Heart left ventricle (tissue), 16 donors: ENCODE measurements around the gene CFL1. TPM values are rescaled to one million over a fixed set of nuclear protein-coding genes. Genes with fewer than 3 reads are reported as not detected.

ENCODE experiments used
- ATAC-seq, 4 donors: fragments of 200-7000 bp; cut with Tn5 transposase; one replicate each; pipeline ENCODE4 v1.9.1; 2020 to 2022; ENCODE audit warnings: moderate library complexity in 4 of 4, mild to moderate bottlenecking in 3 of 4, moderate number of reproducible peaks in 1 of 4
- DNase-seq, 5 donors: peaks; one replicate each; pipeline ENCODE4 v3.0.0-alpha.2; 2020
- H3K27ac ChIP-seq, 12 donors: fragments of 200-600 bp; sonication (generic) in 4 of 12; one replicate each; pipeline versions ENCODE4 v1.5.0 to v1.8.0; 2016 to 2022; ENCODE audit warnings: mild to moderate bottlenecking in 2 of 12
- H3K27me3 ChIP-seq, 9 donors: fragments of 200-600 bp; sonication (generic) in 2 of 9; one replicate each; pipeline versions ENCODE4 v1.5.1 to v1.8.0; 2016 to 2022; ENCODE audit warnings: mild to moderate bottlenecking in 3 of 9
- H3K36me3 ChIP-seq, 9 donors: fragments of 200-600 bp; sonication (generic) in 2 of 9; one replicate each; pipeline versions ENCODE4 v1.5.0 to v1.8.0; 2018 to 2022; ENCODE audit warnings: mild to moderate bottlenecking in 2 of 9
- H3K4me1 ChIP-seq, 12 donors: fragments of 200-600 bp; sonication (generic) in 4 of 12; one replicate each; pipeline versions ENCODE4 v1.5.0 to v1.8.0; 2016 to 2022; ENCODE audit warnings: mild to moderate bottlenecking in 3 of 12
- H3K4me3 ChIP-seq, 12 donors: fragments of 200-600 bp; sonication (generic) in 4 of 12; one replicate each; pipeline versions ENCODE4 v1.5.0 to v1.8.0; 2017 to 2022; ENCODE audit warnings: mild to moderate bottlenecking in 9 of 12, moderate library complexity in 4 of 12
- H3K9me3 ChIP-seq, 12 donors: fragments of 200-600 bp; sonication (generic) in 4 of 12; one replicate each; pipeline versions ENCODE4 v1.5.0 to v1.8.0; 2016 to 2022; ENCODE audit warnings: mild to moderate bottlenecking in 1 of 12
- CTCF ChIP-seq, 12 donors: fragments of 200-600 bp; sonication (generic) in 4 of 12; IDR thresholded peaks; one replicate each; pipeline versions ENCODE4 v1.5.0 to v1.8.0; 2018 to 2022; ENCODE audit warnings: antibody characterized with exemption in 12 of 12, mild to moderate bottlenecking in 5 of 12
- POLR2A ChIP-seq, 2 donors: fragments of 450-650 bp; IDR thresholded peaks; one replicate each; pipeline ENCODE4 v1.6.1; 2017; ENCODE audit warnings: antibody characterized with exemption in 2 of 2, mild to moderate bottlenecking in 2 of 2, moderate library complexity in 2 of 2
- WGBS, 4 donors: extraction: QIAGEN DNeasy Blood & Tissue Kit in 2 of 4; methylation state at CpG; one replicate each; pipeline versions ENCODE4 v1.1.5 to v1.1.7; 2013 to 2018; 5-methylcytosine and 5-hydroxymethylcytosine counted together
- intact Hi-C, 10 donors: fragments of 100-400 bp; cut with DNase I; formaldehyde crosslinking; loops; one replicate each; pipeline versions ENCODE4 v1.11.1 to v1.14.2; 2022
- polyA plus RNA-seq, 2 donors: library from polyadenylated mRNA; stranded (reverse); fragments of 200-250 nt; gene quantifications; one replicate each; pipeline ENCODE4 v1.2.3, GENCODE V29; 2013
- total RNA-seq, 9 donors: library from RNA; depleted of rRNA in 2 of 9; stranded (reverse); fragments of >200 nt in 2 of 9; fragmentation: NEBNext Ultra II Directional in 3 of 9; extraction: Animal tissue kit (Norgen Biotek cat#: 25700) in 3 of 9; gene quantifications; one replicate each; pipeline versions ENCODE4 v1.1.0 to v1.2.4, GENCODE V29; 2016 to 2023
- donor health status: ischemic (EF 13 %, LVEDD 7.1; RV severe dilation, severe dysfunction).
- donor health status: healthy with polysubstance abuse.
- donor health status: DM: no; HTN: yes; CAD: no.
- donor health status: DM: no; HTN: no; CAD: no.
- donor health status: ischemic (EF 25% LVEDD 6.9; RV normal size, moderate dysfunction).
- donor health status: ischemic (EF 25% LVEDD 5.7; RV mildly dilated, moderate dysfunction).
- donor health status: healthy.
- donor health status: DM: yes; HTN: yes; CAD: no.
- donor health status: ischemic (EF 35%, LVEDD 5.7; RV mildly dilated, moderate dysfunction).
- donor health status: nonischemic (EF 11% LVEDD 7.7; RV severe dilation, severe dysfunction).
- donor health status: DM: yes; HTN: yes; CAD: no.
- donor health status: PGD.
- donor health status: ischemic (EF 29% LVEDD 5.4; RV normal size, mild dysfunction).
- donor health status: nonischemic (EF 23%, LVEDD 6.1; RV moderate dilation, normal function).

Gene CFL1
- total and polyA plus RNA-seq, 11 donors = 289 to 973 (median 424) TPM

GRCh38 chr11:65821107-65821506 lies 36.9 kb downstream of the CFL1 start:
- Histone ChIP-seq H3K27me3 (no peaks in the 10 kb centered on the region), H3K36me3 (no peaks in the 10 kb centered on the region), H3K4me3 (no peak overlapping the region), H3K27ac (no peak overlapping the region), H3K9me3 (no peaks in the 10 kb centered on the region), H3K4me1 (peaks cover 0 to 10% (median 5%) of the 10 kb centered on the region in 12 donors)
- no peak for DNase-seq
- intact Hi-C loops = loop anchor here in 1 of 10 donors (5.0 kb wide), 1 partner anchor 119 kb away; no protein-coding TSS in a partner anchor
- no peak for ATAC-seq
- 55 to 64% (median 58%) methylated on average over 8 of the region's 8 CpGs for WGBS, 4 donors
- TF ChIP-seq POLR2A (IDR thresholded peaks at IDR 0.05) (no peak), CTCF (IDR thresholded peaks at IDR 0.05) (no peak)

GRCh38 chr11:65817835-65818680 lies 39.9 kb downstream of the CFL1 start:
- intact Hi-C loops = loop anchor here in 9 of 10 donors (1.0 to 10.0 kb wide), 16 partner anchors 36 to 276 kb away; partner anchors contain the start of genes AP5B1 (in 7 of the 9), KAT5 (in 5 of the 9) and SIPA1 (in 1 of the 9)
- no peaks in the 10 kb centered on the region for H3K9me3 ChIP-seq
- H3K27me3 ChIP-seq = no peaks in the 10 kb centered on the region
- DNase-seq (peak; percentile 92 to 97 (median 94)), ATAC-seq (peak; percentile 62 to 98 (median 96))
- H3K4me1 ChIP-seq = peaks cover 0 to 25% (median 5%) of the 10 kb centered on the region in 12 donors
- TF ChIP-seq CTCF (IDR thresholded peaks at IDR 0.05) = peak in 11 of 12 donors; percentile 98 to 100 (median 100)
- no peak for TF ChIP-seq POLR2A (IDR thresholded peaks at IDR 0.05)
- H3K27ac ChIP-seq = peak overlapping the region in 11 of 12 donors; percentile 33 to 86 (median 62)
- 6 to 11% (median 9%) methylated on average over 40 to 74 of the region's 74 CpGs for WGBS, 4 donors
- no peaks in the 10 kb centered on the region for H3K36me3 ChIP-seq
- H3K4me3 ChIP-seq = peak overlapping the region; percentile 31 to 83 (median 67)

- ATAC-seq (no peak), DNase-seq (no peak)
- Histone ChIP-seq H3K27ac (peak overlapping the region in 8 of 12 donors; percentile 33 to 86 (median 66)), H3K4me3 (peak overlapping the region; percentile 31 to 83 (median 67)), H3K36me3 (no peaks in the 10 kb centered on the region), H3K27me3 (no peaks in the 10 kb centered on the region), H3K4me1 (peaks cover 0 to 26% (median 5%) of the 10 kb centered on the region in 12 donors), H3K9me3 (no peaks in the 10 kb centered on the region)
- 67 to 83% (median 73%) methylated on average over 5 of the region's 5 CpGs for WGBS, 4 donors
- no peak for TF ChIP-seq CTCF (IDR thresholded peaks at IDR 0.05)
- intact Hi-C loops = loop anchor here in 9 of 10 donors (2.0 to 10.0 kb wide), 8 partner anchors 35 to 275 kb away; partner anchors contain the start of genes KAT5 (in 4 of the 9), AP5B1 (in 2 of the 9) and SIPA1 (in 1 of the 9)
Observed at GRCh38 chr11:65817312-65817834, 40.6 kb downstream of the CFL1 start.

- intact Hi-C loops = loop anchor here in 9 of 10 donors (2.0 to 10.0 kb wide), 8 partner anchors 34 to 274 kb away; partner anchors contain the start of genes KAT5 (in 4 of the 9), AP5B1 (in 2 of the 9) and SIPA1 (in 1 of the 9)
- H3K27me3 ChIP-seq = no peaks in the 10 kb centered on the region
- peaks cover 0 to 32% (median 5%) of the 10 kb centered on the region in 12 donors for H3K4me1 ChIP-seq
- H3K9me3 ChIP-seq = no peaks in the 10 kb centered on the region
- no peak for DNase-seq
- H3K27ac ChIP-seq = no peak overlapping the region
- peak overlapping the region in 2 of 12 donors; percentile 77 for H3K4me3 ChIP-seq
- 95 to 98% (median 97%) methylated on average over 3 of the region's 3 CpGs for WGBS, 4 donors
- no peaks in the 10 kb centered on the region for H3K36me3 ChIP-seq
- no peak for ATAC-seq
- TF ChIP-seq CTCF (IDR thresholded peaks at IDR 0.05) = no peak
- no peak for TF ChIP-seq POLR2A (IDR thresholded peaks at IDR 0.05)
Observed at GRCh38 chr11:65816696-65817095, 41.3 kb downstream of the CFL1 start.
